Lung (tissue), 12 donors: Measurements from ENCODE around the gene PKN2. TPM values are rescaled to one million over a fixed set of nuclear protein-coding genes. Genes with fewer than 3 reads are reported as not detected.

Experiments
- ATAC-seq: fragments of 200-7000 bp; cut with Tn5 transposase; one replicate; pipeline ENCODE4 v1.9.1; 2020; ENCODE audit warnings: moderate number of reproducible peaks; ENCODE audit not compliant: insufficient read depth, low FRiP score
- DNase-seq, 3 donors: peaks; one replicate each; pipeline ENCODE4 v3.0.0-alpha.2; 2013 to 2017
- H3K27ac ChIP-seq, 2 donors: one replicate each; pipeline ENCODE4 v1.5.1; 2013; ENCODE audit warnings: mild to moderate bottlenecking in 2 of 2, moderate library complexity in 2 of 2, control low read depth in 1 of 2, inconsistent platforms in 1 of 2, low read depth in 1 of 2, low read length in 1 of 2
- H3K27me3 ChIP-seq, 3 donors: one replicate each; pipeline ENCODE4 v1.5.1; 2013; ENCODE audit warnings: low read length in 2 of 3; ENCODE audit not compliant: control insufficient read depth in 3 of 3, insufficient read depth in 3 of 3
- H3K36me3 ChIP-seq, 4 donors: one replicate each; pipeline ENCODE4 v1.5.1; 2013; ENCODE audit warnings: low read length in 4 of 4, mild to moderate bottlenecking in 1 of 4, moderate library complexity in 1 of 4; ENCODE audit not compliant: control insufficient read depth in 4 of 4, insufficient read depth in 4 of 4
- H3K4me1 ChIP-seq, 5 donors: one replicate each; pipeline ENCODE4 v1.5.1; 2013; ENCODE audit warnings: low read length in 5 of 5, mild to moderate bottlenecking in 2 of 5, moderate library complexity in 1 of 5; ENCODE audit not compliant: control insufficient read depth in 5 of 5, insufficient read depth in 5 of 5
- H3K4me3 ChIP-seq: one replicate; pipeline ENCODE4 v1.5.1; 2013; ENCODE audit warnings: mild to moderate bottlenecking, control low read depth, moderate library complexity
- H3K9ac ChIP-seq, 2 donors: one replicate each; pipeline ENCODE4 v1.5.1; 2013; ENCODE audit warnings: low read length in 2 of 2, control low read depth in 1 of 2; ENCODE audit not compliant: insufficient read depth in 1 of 2
- H3K9me3 ChIP-seq, 4 donors: one replicate each; pipeline ENCODE4 v1.5.1; 2013; ENCODE audit warnings: low read length in 3 of 4, mild to moderate bottlenecking in 1 of 4, moderate library complexity in 1 of 4; ENCODE audit not compliant: control insufficient read depth in 4 of 4, insufficient read depth in 3 of 4
- WGBS, 2 donors: extraction: QIAGEN DNeasy Blood & Tissue Kit; methylation state at CpG; one replicate each; pipeline ENCODE4 v1.1.7; 2013; 5-methylcytosine and 5-hydroxymethylcytosine counted together
- polyA plus RNA-seq, 2 donors: library from polyadenylated mRNA; stranded (reverse); fragments of 200-250 nt; gene quantifications; one replicate each; pipeline ENCODE4 v1.2.1, GENCODE V29; 2013
- total RNA-seq, 2 donors: library from RNA; depleted of rRNA in 1 of 2; stranded (reverse); fragments of >200 nt in 1 of 2; gene quantifications; one replicate each; pipeline ENCODE4 v1.2.1, GENCODE V29; 2014 to 2021
- TF ChIP-seq, protein P1 (sequence below): IDR thresholded peaks from 2 replicates; pipeline ENCODE4 v1.5.1; 2012; ENCODE audit warnings: mild to moderate bottlenecking; ENCODE audit errors: control extremely low read depth, extremely low read depth
- donor health status: control.
- donor health status: control.
- donor health status: Bipolar disorder and iron deficiency.
- donor health status: healthy.
- donor health status: DM: yes; HTN: yes; CAD: no.

Gene PKN2
- total and polyA plus RNA-seq, 4 donors, result 9.5 to 130 (median 24.8) TPM

GRCh38 chr1:88662723-88663122, 21.4 kb upstream of the PKN2 start:
- no peak for ATAC-seq
- TF ChIP-seq, protein P1, sequence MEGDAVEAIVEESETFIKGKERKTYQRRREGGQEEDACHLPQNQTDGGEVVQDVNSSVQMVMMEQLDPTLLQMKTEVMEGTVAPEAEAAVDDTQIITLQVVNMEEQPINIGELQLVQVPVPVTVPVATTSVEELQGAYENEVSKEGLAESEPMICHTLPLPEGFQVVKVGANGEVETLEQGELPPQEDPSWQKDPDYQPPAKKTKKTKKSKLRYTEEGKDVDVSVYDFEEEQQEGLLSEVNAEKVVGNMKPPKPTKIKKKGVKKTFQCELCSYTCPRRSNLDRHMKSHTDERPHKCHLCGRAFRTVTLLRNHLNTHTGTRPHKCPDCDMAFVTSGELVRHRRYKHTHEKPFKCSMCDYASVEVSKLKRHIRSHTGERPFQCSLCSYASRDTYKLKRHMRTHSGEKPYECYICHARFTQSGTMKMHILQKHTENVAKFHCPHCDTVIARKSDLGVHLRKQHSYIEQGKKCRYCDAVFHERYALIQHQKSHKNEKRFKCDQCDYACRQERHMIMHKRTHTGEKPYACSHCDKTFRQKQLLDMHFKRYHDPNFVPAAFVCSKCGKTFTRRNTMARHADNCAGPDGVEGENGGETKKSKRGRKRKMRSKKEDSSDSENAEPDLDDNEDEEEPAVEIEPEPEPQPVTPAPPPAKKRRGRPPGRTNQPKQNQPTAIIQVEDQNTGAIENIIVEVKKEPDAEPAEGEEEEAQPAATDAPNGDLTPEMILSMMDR, result no peak
- no peaks in the 10 kb centered on the region for H3K27me3 ChIP-seq

DNA sequence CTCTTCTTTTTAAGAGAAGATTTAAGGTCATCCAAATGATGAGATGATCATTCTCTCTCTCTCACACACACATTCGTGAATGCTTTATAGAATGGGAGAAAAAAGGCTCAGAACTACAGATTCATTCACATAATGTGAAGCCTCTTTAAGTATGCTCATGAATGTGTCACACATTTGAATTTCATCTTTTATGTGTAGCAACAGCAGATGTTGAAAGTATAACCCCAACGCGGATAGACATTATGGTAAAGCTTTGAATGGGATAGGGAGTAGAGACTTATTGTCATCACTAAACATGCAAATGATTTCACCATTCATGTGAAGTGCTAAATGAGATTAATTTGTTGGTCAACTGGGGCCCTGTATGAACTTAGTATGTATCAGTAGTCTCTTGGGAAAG, 15.7 kb upstream of the PKN2 start:
- Histone ChIP-seq H3K9me3 (no peaks in the 10 kb centered on the region), H3K4me1 (no peaks in the 10 kb centered on the region), H3K27me3 (no peaks in the 10 kb centered on the region), H3K4me3 (no peak overlapping the region), H3K27ac (no peak overlapping the region), H3K9ac (no peak overlapping the region), H3K36me3 (no peaks in the 10 kb centered on the region)
- TF ChIP-seq, protein P1, result no peak
- ATAC-seq, result no peak
- WGBS, 2 donors, result 94 to 95% methylated on average over 3 of the region's 3 CpGs
- DNase-seq, result no peak

More at GRCh38 chr1:88662723-88663122, 21.4 kb upstream of the PKN2 start:
- Histone ChIP-seq H3K36me3 (no peaks in the 10 kb centered on the region), H3K4me3 (no peak overlapping the region), H3K9me3 (no peaks in the 10 kb centered on the region), H3K9ac (no peak overlapping the region), H3K27ac (no peak overlapping the region), H3K4me1 (no peaks in the 10 kb centered on the region)
- no peak for DNase-seq
- WGBS, 2 donors, result 49 to 75% methylated on average over 2 of the region's 2 CpGs

DNA sequence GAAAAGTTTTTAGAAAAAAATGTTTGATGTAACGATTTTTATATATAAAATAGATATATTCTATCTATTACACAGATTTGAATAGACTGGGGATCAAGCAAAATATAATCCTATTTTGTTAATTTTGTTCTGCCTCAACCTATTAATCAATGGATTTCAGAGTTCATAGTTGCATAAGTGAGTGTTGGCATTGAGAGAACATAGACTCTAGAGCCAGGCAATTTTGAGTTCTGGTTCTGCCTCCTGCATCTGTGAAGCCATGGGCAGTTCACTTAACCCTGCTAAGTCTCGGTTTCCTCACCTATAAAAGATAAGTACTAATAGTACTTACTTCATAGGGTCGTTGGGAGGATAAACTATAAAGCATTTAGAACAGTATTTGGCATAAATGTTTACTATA, 13.6 kb upstream of the PKN2 start:
- ATAC-seq, result no peak
- 78 to 83% methylated on average over 3 of the region's 3 CpGs for WGBS, 2 donors
- Histone ChIP-seq H3K36me3 (peaks cover 0 to under 1% (median 0%) of the 10 kb centered on the region in 4 donors), H3K27me3 (no peaks in the 10 kb centered on the region), H3K4me1 (no peaks in the 10 kb centered on the region), H3K4me3 (no peak overlapping the region), H3K9me3 (no peaks in the 10 kb centered on the region), H3K9ac (no peak overlapping the region), H3K27ac (no peak overlapping the region)
- DNase-seq, result no peak
- TF ChIP-seq, protein P1, result no peak

- DNase-seq (no peak), ATAC-seq (no peak)
- Histone ChIP-seq H3K4me3 (no peak overlapping the region), H3K9me3 (no peaks in the 10 kb centered on the region), H3K36me3 (peaks cover 0 to 4% (median 0%) of the 10 kb centered on the region in 4 donors), H3K27me3 (no peaks in the 10 kb centered on the region), H3K9ac (no peak overlapping the region), H3K4me1 (no peaks in the 10 kb centered on the region), H3K27ac (no peak overlapping the region)
- TF ChIP-seq, protein P1, result no peak
These were observed 10.6 kb upstream of the PKN2 start for GRCh38 chr1:88673446-88673845.
